ENCODE results near the gene ENO1.

DNA sequence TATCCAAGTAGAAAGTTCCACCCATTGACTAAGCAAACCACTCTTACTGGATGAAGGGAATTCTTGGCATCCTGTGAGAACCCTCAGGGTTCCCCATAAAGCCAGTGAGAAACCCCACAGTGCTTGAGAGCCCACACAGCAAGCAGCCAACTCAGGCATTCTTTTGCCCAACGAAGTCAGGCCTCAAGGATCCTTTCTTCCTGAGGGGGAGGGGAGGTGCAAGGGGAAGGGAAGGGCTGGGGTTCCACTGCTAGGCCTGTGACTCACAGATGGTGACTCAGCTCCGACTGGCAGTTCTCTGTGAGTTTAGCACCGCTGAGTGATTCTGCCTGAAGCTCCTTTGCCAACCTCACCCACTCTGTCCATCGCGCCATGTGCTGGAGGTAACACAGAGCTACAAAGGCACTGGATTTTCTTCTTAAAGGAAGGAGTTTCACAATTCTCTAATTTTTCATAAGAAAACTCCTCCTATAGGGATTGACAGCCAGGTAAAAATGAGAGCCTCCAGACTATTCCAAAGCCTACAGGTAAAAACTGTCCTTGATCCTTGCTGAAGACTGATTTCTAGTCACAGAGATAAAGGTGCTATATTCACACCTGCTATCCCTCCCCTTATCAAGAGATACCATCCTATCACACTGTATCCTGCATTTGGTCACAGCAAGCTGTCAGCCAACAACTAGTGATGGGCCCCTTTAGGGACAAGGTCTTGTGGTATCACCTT is 4.8 kb downstream of the ENO1 start:
- TF ChIP-seq, protein P1, sequence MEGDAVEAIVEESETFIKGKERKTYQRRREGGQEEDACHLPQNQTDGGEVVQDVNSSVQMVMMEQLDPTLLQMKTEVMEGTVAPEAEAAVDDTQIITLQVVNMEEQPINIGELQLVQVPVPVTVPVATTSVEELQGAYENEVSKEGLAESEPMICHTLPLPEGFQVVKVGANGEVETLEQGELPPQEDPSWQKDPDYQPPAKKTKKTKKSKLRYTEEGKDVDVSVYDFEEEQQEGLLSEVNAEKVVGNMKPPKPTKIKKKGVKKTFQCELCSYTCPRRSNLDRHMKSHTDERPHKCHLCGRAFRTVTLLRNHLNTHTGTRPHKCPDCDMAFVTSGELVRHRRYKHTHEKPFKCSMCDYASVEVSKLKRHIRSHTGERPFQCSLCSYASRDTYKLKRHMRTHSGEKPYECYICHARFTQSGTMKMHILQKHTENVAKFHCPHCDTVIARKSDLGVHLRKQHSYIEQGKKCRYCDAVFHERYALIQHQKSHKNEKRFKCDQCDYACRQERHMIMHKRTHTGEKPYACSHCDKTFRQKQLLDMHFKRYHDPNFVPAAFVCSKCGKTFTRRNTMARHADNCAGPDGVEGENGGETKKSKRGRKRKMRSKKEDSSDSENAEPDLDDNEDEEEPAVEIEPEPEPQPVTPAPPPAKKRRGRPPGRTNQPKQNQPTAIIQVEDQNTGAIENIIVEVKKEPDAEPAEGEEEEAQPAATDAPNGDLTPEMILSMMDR (conservative IDR thresholded peaks at IDR 0.05) = no peak
- no peak for TF ChIP-seq ZFX (IDR thresholded peaks at IDR 0.05)
